ENCODE results near the gene LRMDA. TPM values are rescaled to one million over a fixed set of nuclear protein-coding genes. Genes with fewer than 3 reads are reported as not detected.

The LRMDA gene
- total RNA-seq, 4 donors from 2014 or later, result 12.0 to 15.9 (median 13.9) TPM

DNA sequence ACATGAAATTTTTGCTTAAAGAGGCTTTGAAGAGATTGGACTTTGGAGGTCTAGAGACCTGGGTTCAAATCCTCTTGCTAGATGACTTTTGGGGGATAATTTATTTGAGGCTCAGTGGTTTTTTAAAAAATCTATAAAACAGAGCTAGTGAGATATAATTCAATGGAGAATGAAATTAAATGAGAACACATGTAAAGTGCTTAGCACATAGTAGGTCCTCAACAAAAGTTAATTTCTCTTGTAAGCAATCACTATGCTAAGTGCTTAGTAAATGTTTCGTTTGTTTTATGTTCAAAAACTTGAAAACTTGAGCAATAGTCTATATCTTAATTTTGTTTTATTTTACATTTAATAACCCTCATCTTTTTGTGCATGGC lies 64.8 kb downstream of the LRMDA start:
- no peak for DNase-seq (ENCODE audit: low spot score)
- ATAC-seq (ENCODE audit: low FRiP score), result no peak
- TF ChIP-seq, protein P1, sequence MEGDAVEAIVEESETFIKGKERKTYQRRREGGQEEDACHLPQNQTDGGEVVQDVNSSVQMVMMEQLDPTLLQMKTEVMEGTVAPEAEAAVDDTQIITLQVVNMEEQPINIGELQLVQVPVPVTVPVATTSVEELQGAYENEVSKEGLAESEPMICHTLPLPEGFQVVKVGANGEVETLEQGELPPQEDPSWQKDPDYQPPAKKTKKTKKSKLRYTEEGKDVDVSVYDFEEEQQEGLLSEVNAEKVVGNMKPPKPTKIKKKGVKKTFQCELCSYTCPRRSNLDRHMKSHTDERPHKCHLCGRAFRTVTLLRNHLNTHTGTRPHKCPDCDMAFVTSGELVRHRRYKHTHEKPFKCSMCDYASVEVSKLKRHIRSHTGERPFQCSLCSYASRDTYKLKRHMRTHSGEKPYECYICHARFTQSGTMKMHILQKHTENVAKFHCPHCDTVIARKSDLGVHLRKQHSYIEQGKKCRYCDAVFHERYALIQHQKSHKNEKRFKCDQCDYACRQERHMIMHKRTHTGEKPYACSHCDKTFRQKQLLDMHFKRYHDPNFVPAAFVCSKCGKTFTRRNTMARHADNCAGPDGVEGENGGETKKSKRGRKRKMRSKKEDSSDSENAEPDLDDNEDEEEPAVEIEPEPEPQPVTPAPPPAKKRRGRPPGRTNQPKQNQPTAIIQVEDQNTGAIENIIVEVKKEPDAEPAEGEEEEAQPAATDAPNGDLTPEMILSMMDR (IDR thresholded peaks at IDR 0.05), result no peak

- TF ChIP-seq, protein P1 (IDR thresholded peaks at IDR 0.05), result no peak
- no peak for DNase-seq (ENCODE audit: low spot score)
- ATAC-seq (ENCODE audit: low FRiP score), result peak; percentile 74
These were observed 66.8 kb downstream of the LRMDA start for GRCh38 chr10:75497997-75498883.

GRCh38 chr10:75498884-75499350 lies 67.5 kb downstream of the LRMDA start:
- DNase-seq (ENCODE audit: low spot score) (no peak), ATAC-seq (ENCODE audit: low FRiP score) (no peak)
- TF ChIP-seq, protein P1 (IDR thresholded peaks at IDR 0.05), result no peak

DNA sequence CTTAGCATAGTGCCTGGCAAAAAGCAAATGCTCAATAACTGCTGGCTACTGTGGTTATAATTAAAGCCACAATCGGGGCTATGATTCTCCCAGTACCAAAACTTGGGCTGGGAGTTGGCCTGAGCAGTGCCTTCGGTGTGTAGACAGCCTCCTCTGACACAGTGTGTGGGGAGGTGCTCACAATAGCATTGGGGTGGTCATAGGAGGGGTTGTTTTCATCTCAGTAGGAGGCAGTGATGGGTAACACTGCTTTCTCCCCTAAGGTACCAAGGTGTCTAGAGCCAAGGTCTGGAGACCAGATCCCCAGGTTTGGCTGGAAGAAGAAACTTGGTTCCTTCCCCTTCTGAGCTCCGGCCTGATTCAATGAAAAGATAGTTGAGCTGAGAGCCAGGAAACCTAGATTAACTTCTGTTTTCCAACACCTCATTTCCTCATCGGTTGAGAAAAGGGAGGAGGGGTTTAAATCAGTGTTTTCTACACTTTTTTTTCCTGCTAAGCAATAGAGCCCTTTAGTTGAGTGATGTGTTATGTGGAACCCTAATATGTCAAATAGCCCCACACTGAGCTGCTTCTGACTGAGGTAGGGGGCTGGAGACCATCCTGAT lies 68.2 kb downstream of the LRMDA start:
- ATAC-seq (ENCODE audit: low FRiP score) (no peak), DNase-seq (ENCODE audit: low spot score) (no peak)
- TF ChIP-seq, protein P1 (IDR thresholded peaks at IDR 0.05), result no peak

- TF ChIP-seq, protein P1 (IDR thresholded peaks at IDR 0.05), result no peak
- ATAC-seq (ENCODE audit: low FRiP score), result no peak
- DNase-seq (ENCODE audit: low spot score), result no peak
These were observed 71.0 kb downstream of the LRMDA start for GRCh38 chr10:75502389-75502788.

- DNase-seq (ENCODE audit: low spot score) (no peak), ATAC-seq (ENCODE audit: low FRiP score) (no peak)
- TF ChIP-seq, protein P1 (IDR thresholded peaks at IDR 0.05), result no peak
These were observed 71.4 kb downstream of the LRMDA start for GRCh38 chr10:75502838-75503237.

Measured in omental fat pad (tissue), 4 donors.